ENCODE results near the gene NFIC. TPM values are rescaled to one million over a fixed set of nuclear protein-coding genes. Genes with fewer than 3 reads are reported as not detected.

Gene NFIC
- polyA plus RNA-seq, 1 of the 3 experiments (the other 2 are of a cell fraction): 7.2 TPM

DNA sequence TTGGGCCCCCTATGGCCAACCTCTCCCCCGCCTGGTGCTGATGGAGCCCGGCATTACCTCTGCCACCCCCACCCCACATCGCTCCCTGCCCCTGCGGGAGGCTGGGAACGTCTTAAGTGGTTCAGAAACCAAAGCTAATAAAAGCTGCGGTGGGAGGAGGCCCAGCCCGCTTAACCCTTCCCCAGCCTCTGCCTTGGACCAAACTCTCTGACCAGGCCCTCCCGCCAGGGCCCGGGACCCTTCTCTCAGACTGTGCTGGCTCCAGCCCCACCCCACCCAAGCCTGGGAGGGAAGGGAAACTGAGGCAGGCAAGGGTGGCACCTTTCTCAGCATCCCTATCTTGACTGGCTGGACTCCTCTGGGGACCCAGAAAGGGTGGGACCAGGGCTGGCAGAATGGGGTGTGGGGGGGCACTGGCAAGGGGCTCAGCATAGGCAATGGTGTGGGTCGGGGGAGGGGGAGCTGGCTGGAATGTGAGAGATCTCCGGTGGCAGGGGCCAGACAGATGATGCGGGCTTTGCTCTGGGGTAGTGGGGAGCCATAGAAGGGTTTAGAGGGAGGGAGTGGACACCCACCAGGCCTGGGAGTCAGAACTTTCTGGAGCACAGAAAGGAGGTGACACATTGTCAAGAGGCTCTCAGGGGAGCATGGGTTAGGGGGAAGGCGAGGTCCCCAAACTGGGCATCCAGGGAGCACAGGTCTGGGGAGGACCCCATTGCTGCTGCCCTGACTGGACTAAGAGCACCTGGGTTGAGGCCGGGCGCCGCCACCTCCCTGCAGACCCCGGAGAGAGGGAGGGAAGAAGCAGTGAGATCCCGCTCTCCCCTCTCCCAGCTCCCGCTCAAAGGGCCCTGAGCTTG is 92.1 kb downstream of the NFIC start:
- Histone ChIP-seq H3K79me2 (ENCODE audit: insufficient read depth) (peaks cover 27% of the 10 kb centered on the region; the same call in 1 of the 2 replicates), H3K4me2 (no peak overlapping the region), H3K4me1 (ENCODE audit: control insufficient read depth in 1 of 2, insufficient read depth in 2 of 2, low read depth in 1 of 2, low read length in 1 of 2) (peaks cover 8 to 32% of the 10 kb centered on the region in 2 experiments; a peak in 2 of 4 replicates), H3K4me3 (ENCODE audit: low read depth in 2 of 2, low read length in 1 of 2) (no peak overlapping the region), H3K36me3 (replicated peaks in 1 of 2; ENCODE audit: control insufficient read depth in 1 of 2, insufficient read depth in 2 of 2, low read length in 1 of 2) (peaks cover 13 to 33% of the 10 kb centered on the region in 2 experiments), H3K27ac (ENCODE audit: low read depth in 2 of 2, low read length in 1 of 2) (peak overlapping the region; percentile 67 to 95; a peak in 3 of 4 replicates), H3K27me3 (ENCODE audit: insufficient read depth) (no peaks in the 10 kb centered on the region), H3F3A (replicated peaks; ENCODE audit: insufficient read depth) (peaks cover 6% of the 10 kb centered on the region), H3K9ac (no peak overlapping the region), H4K20me1 (ENCODE audit: insufficient read depth) (peaks cover 26% of the 10 kb centered on the region), H3K9me2 (no peaks in the 10 kb centered on the region), H3K9me3 (no peaks in the 10 kb centered on the region), H2AFZ (ENCODE audit: low read depth) (no peak overlapping the region)
- ChIA-PET CTCF (interaction anchor here (0.6 to 2.8 kb wide), 3 partner anchors 10 to 27 kb away, joined by 3 to 11 read pairs (median 3); no protein-coding TSS in a partner anchor), POLR2A (interaction anchor here (0.6 to 1.4 kb wide), 2 partner anchors 17 to 82 kb away, joined by 3 read pairs; no protein-coding TSS in a partner anchor)
- no peak for TF ChIP-seq YY1 (IDR thresholded peaks at IDR 0.05; ENCODE audit: low read depth)
- TF ChIP-seq, protein P1, sequence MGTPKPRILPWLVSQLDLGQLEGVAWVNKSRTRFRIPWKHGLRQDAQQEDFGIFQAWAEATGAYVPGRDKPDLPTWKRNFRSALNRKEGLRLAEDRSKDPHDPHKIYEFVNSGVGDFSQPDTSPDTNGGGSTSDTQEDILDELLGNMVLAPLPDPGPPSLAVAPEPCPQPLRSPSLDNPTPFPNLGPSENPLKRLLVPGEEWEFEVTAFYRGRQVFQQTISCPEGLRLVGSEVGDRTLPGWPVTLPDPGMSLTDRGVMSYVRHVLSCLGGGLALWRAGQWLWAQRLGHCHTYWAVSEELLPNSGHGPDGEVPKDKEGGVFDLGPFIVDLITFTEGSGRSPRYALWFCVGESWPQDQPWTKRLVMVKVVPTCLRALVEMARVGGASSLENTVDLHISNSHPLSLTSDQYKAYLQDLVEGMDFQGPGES (IDR thresholded peaks at IDR 0.05; ENCODE audit: low read depth, low read length): no peak
- TF ChIP-seq FOSL2 (IDR thresholded peaks at IDR 0.05; ENCODE audit: borderline replicate concordance, low read depth): no peak
- TF ChIP-seq ZBTB33 (IDR thresholded peaks at IDR 0.05; ENCODE audit: borderline replicate concordance, low read depth): no peak
- TF ChIP-seq JUND (IDR thresholded peaks at IDR 0.05): no peak
- no peak for TF ChIP-seq RCOR1 (IDR thresholded peaks at IDR 0.05; ENCODE audit: low read length)
- TF ChIP-seq POLR2AphosphoS5 (IDR thresholded peaks at IDR 0.05; ENCODE audit: low read depth, low read length): no peak
- TF ChIP-seq, protein P2, sequence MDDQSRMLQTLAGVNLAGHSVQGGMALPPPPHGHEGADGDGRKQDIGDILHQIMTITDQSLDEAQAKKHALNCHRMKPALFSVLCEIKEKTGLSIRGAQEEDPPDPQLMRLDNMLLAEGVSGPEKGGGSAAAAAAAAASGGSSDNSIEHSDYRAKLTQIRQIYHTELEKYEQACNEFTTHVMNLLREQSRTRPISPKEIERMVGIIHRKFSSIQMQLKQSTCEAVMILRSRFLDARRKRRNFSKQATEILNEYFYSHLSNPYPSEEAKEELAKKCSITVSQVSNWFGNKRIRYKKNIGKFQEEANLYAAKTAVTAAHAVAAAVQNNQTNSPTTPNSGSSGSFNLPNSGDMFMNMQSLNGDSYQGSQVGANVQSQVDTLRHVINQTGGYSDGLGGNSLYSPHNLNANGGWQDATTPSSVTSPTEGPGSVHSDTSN (IDR thresholded peaks at IDR 0.05): no peak
- TF ChIP-seq EP300 (IDR thresholded peaks at IDR 0.05; ENCODE audit: borderline replicate concordance in 1 of 2, low read depth in 1 of 2, low read length in 1 of 2): no peak
- TF ChIP-seq MXI1 (IDR thresholded peaks at IDR 0.05; ENCODE audit: low read depth, low read length): no peak
- no peak for TF ChIP-seq MAX (IDR thresholded peaks at IDR 0.05; ENCODE audit: low read depth)
- no peak for TF ChIP-seq USF1 (IDR thresholded peaks at IDR 0.05; ENCODE audit: borderline replicate concordance, low read depth)
- TF ChIP-seq, protein P3, sequence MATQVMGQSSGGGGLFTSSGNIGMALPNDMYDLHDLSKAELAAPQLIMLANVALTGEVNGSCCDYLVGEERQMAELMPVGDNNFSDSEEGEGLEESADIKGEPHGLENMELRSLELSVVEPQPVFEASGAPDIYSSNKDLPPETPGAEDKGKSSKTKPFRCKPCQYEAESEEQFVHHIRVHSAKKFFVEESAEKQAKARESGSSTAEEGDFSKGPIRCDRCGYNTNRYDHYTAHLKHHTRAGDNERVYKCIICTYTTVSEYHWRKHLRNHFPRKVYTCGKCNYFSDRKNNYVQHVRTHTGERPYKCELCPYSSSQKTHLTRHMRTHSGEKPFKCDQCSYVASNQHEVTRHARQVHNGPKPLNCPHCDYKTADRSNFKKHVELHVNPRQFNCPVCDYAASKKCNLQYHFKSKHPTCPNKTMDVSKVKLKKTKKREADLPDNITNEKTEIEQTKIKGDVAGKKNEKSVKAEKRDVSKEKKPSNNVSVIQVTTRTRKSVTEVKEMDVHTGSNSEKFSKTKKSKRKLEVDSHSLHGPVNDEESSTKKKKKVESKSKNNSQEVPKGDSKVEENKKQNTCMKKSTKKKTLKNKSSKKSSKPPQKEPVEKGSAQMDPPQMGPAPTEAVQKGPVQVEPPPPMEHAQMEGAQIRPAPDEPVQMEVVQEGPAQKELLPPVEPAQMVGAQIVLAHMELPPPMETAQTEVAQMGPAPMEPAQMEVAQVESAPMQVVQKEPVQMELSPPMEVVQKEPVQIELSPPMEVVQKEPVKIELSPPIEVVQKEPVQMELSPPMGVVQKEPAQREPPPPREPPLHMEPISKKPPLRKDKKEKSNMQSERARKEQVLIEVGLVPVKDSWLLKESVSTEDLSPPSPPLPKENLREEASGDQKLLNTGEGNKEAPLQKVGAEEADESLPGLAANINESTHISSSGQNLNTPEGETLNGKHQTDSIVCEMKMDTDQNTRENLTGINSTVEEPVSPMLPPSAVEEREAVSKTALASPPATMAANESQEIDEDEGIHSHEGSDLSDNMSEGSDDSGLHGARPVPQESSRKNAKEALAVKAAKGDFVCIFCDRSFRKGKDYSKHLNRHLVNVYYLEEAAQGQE (IDR thresholded peaks at IDR 0.05; ENCODE audit: low read depth, low read length): no peak
- TF ChIP-seq, protein P4, sequence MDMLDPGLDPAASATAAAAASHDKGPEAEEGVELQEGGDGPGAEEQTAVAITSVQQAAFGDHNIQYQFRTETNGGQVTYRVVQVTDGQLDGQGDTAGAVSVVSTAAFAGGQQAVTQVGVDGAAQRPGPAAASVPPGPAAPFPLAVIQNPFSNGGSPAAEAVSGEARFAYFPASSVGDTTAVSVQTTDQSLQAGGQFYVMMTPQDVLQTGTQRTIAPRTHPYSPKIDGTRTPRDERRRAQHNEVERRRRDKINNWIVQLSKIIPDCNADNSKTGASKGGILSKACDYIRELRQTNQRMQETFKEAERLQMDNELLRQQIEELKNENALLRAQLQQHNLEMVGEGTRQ (IDR thresholded peaks at IDR 0.05; ENCODE audit: borderline replicate concordance, low read depth, low read length): no peak
- no peak for TF ChIP-seq TEAD4 (IDR thresholded peaks at IDR 0.05; ENCODE audit: borderline replicate concordance, insufficient read depth)
- DNase-seq: peak; percentile 53
- 73% methylated on average over 7 of the region's 19 CpGs for WGBS (ENCODE audit: low lambda C conversion rate)

Measured in SK-N-SH (cell line).